Neuronal stem cell (in vitro differentiated cells): Measurements from ENCODE around the gene HERC2.

Source experiments
- DNase-seq: peaks from one replicate; pipeline ENCODE4 v3.0.0-alpha.2; 2013; ENCODE audit warnings: low spot score
- H2AFZ ChIP-seq: one replicate; pipeline ENCODE4 v1.6.1; 2013; ENCODE audit warnings: mild to moderate bottlenecking, low read length, inconsistent platforms
- H2AK5ac ChIP-seq: 2 replicates; pipeline ENCODE4 v1.6.1; 2013; ENCODE audit warnings: low read depth, mild to moderate bottlenecking, inconsistent platforms, low read length, moderate library complexity, mixed read lengths
- H2BK120ac ChIP-seq: 2 replicates; pipeline ENCODE4 v1.6.1; 2013; ENCODE audit warnings: low read depth, mild to moderate bottlenecking, inconsistent platforms, low read length, moderate library complexity, mixed read lengths
- H2BK12ac ChIP-seq: one replicate; pipeline ENCODE4 v1.6.1; 2013; ENCODE audit warnings: low read length, inconsistent platforms
- H2BK15ac ChIP-seq: 2 replicates; pipeline ENCODE4 v1.6.1; 2013; ENCODE audit warnings: mild to moderate bottlenecking, low read length, inconsistent platforms, mixed read lengths
- H2BK5ac ChIP-seq: one replicate; pipeline ENCODE4 v1.6.1; 2013; ENCODE audit warnings: inconsistent platforms, mild to moderate bottlenecking, low read length, moderate library complexity
- H3K14ac ChIP-seq: one replicate; pipeline ENCODE4 v1.6.1; 2013; ENCODE audit warnings: low read length, inconsistent platforms
- H3K18ac ChIP-seq: 2 replicates; pipeline ENCODE4 v1.6.1; 2013; ENCODE audit warnings: low read length, inconsistent platforms
- H3K23ac ChIP-seq: 2 replicates; pipeline ENCODE4 v1.6.1; 2013; ENCODE audit warnings: low read depth, mild to moderate bottlenecking, mixed read lengths, low read length, inconsistent platforms; ENCODE audit not compliant: poor library complexity
- H3K27ac ChIP-seq: replicated peaks from 3 replicates; pipeline ENCODE4 v1.5.1; 2013; ENCODE audit warnings: low read length, inconsistent platforms
- H3K27me3 ChIP-seq, 3 experiments: 2 replicates each; pipeline ENCODE4 v1.6.1; 2013; ENCODE audit warnings: low read length in 3 of 3, mild to moderate bottlenecking in 2 of 3, inconsistent platforms in 1 of 3, low read depth in 1 of 3, mixed read lengths in 1 of 3, moderate library complexity in 1 of 3; ENCODE audit not compliant: control insufficient read depth in 3 of 3, insufficient read depth in 3 of 3
- H3K36me3 ChIP-seq, 2 donors: replicated peaks in 1 of 2; 2 replicates each; pipeline ENCODE4 v1.6.1; 2013; ENCODE audit warnings: low read length in 2 of 2; ENCODE audit not compliant: control insufficient read depth in 2 of 2, insufficient read depth in 2 of 2
- H3K4ac ChIP-seq: 2 replicates; pipeline ENCODE4 v1.6.1; 2013; ENCODE audit warnings: inconsistent platforms, mild to moderate bottlenecking, low read length, moderate library complexity
- H3K4me1 ChIP-seq, 2 donors: 1 replicate in 1 of 2; 2 replicates in 1 of 2; pipeline ENCODE4 v1.6.1; 2013; ENCODE audit warnings: low read length in 2 of 2, low read depth in 1 of 2; ENCODE audit not compliant: control insufficient read depth in 2 of 2, insufficient read depth in 1 of 2
- H3K4me2 ChIP-seq: one replicate; pipeline ENCODE4 v1.6.1; 2013; ENCODE audit warnings: mild to moderate bottlenecking, low read length, inconsistent platforms; ENCODE audit not compliant: insufficient read depth, poor library complexity, severe bottlenecking
- H3K4me3 ChIP-seq, 2 donors: 2 replicates each; pipeline ENCODE4 v1.5.1; 2013; ENCODE audit warnings: low read length in 2 of 2, mild to moderate bottlenecking in 2 of 2, inconsistent platforms in 1 of 2, moderate library complexity in 1 of 2
- H3K79me1 ChIP-seq: one replicate; pipeline ENCODE4 v1.6.1; 2013; ENCODE audit warnings: low read depth, mild to moderate bottlenecking, inconsistent platforms, low read length, moderate library complexity
- H3K9ac ChIP-seq: one replicate; pipeline ENCODE4 v1.6.1; 2013; ENCODE audit warnings: mild to moderate bottlenecking, low read depth, low read length, inconsistent platforms; ENCODE audit not compliant: poor library complexity
- H3K9me3 ChIP-seq, 2 donors: replicated peaks in 1 of 2; 2 replicates each; pipeline versions ENCODE3 to v1.6.1; 2013; ENCODE audit warnings: low read length in 2 of 2, mild to moderate bottlenecking in 2 of 2, inconsistent platforms in 1 of 2, low read depth in 1 of 2, mixed read lengths in 1 of 2, moderate library complexity in 1 of 2; ENCODE audit not compliant: control insufficient read depth in 2 of 2, insufficient read depth in 1 of 2
- H4K8ac ChIP-seq: one replicate; pipeline ENCODE4 v1.6.1; 2013; ENCODE audit warnings: low read depth, mild to moderate bottlenecking, inconsistent platforms, low read length, moderate library complexity
- H4K91ac ChIP-seq: one replicate; pipeline ENCODE4 v1.6.1; 2013; ENCODE audit warnings: low read length, low read depth, mild to moderate bottlenecking, inconsistent platforms; ENCODE audit not compliant: poor library complexity
- WGBS, 2 donors: extraction: QIAGEN DNeasy Blood & Tissue Kit; methylation state at CpG; one replicate each; pipeline ENCODE4 v1.1.7; 2013; ENCODE audit warnings: missing lambda C conversion rate in 2 of 2, mixed read lengths in 1 of 2; ENCODE audit not compliant: insufficient read length in 2 of 2, insufficient replicate concordance in 1 of 2; ENCODE audit errors: extremely low coverage in 2 of 2; 5-methylcytosine and 5-hydroxymethylcytosine counted together

HERC2 gene

DNA sequence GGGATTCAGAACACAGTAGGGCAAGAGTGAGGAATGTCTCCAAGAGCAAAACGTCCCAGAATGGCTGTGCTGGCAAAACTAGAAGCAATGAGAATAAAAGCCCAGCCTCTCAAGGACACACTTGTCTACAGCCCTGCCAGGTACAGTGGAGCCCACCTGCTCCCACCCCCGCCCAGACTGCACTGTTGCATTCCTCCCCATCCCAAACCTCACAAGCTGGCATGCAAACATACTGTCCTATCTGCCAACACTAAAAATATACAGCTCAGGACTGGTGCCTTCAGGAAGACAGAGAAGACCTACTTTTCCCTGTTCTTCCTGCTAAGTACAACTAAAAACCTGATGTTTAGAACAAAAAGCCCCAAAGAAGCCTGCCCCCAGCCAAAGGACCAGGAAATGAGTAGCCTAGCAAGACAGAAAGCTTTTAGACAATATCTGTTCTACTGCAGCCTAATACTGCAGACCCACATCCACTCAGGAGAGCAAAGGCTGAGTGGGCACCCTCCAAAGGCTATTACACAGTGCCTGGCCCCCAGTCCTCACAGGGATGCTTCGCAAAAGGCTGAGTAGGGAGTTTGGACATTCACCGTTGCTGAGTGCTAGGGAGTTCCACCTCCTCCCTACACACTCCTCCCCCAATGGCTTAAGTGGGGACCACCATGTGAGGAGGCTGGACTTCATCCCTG, 236.3 kb downstream of the HERC2 start:
- DNase-seq, result no peak
- H3K4me3 ChIP-seq, result no peak overlapping the region
- H3K4me2 ChIP-seq, result no peak overlapping the region
- H3K27ac ChIP-seq, result no peak overlapping the region
- H2BK5ac ChIP-seq, result no peak overlapping the region
- no peaks in the 10 kb centered on the region for H3K4me1 ChIP-seq
- no peaks in the 10 kb centered on the region for H3K79me1 ChIP-seq
- no peak overlapping the region for H3K18ac ChIP-seq
- peaks cover 0 to 3% of the 10 kb centered on the region in 2 donors for H3K9me3 ChIP-seq
- H3K23ac ChIP-seq, result no peak overlapping the region
- H3K27me3 ChIP-seq, result peaks cover 0 to 3% (median 0%) of the 10 kb centered on the region in 3 experiments
- H4K91ac ChIP-seq, result no peak overlapping the region
- no peak overlapping the region for H3K14ac ChIP-seq
- H3K4ac ChIP-seq, result no peak overlapping the region
- no peak overlapping the region for H2AFZ ChIP-seq
- no peak overlapping the region for H3K9ac ChIP-seq
- H4K8ac ChIP-seq, result no peak overlapping the region
- no peak overlapping the region for H2BK12ac ChIP-seq
- H3K36me3 ChIP-seq, result no peaks in the 10 kb centered on the region
- WGBS, 2 donors, result no CpG with 5 or more reads among the region's 4 CpGs
- no peak overlapping the region for H2AK5ac ChIP-seq
- H2BK15ac ChIP-seq, result peak overlapping the region; percentile 10
- H2BK120ac ChIP-seq, result no peak overlapping the region

GRCh38 chr15:28084547-28084946, 237.4 kb downstream of the HERC2 start:
- Histone ChIP-seq H3K18ac (no peak overlapping the region), H2BK120ac (no peak overlapping the region), H3K4me3 (no peak overlapping the region), H3K79me1 (no peaks in the 10 kb centered on the region), H3K4me2 (no peak overlapping the region), H4K91ac (no peak overlapping the region), H3K27me3 (peaks cover 0 to 1% (median 0%) of the 10 kb centered on the region in 3 experiments), H3K36me3 (no peaks in the 10 kb centered on the region), H3K14ac (no peak overlapping the region), H3K23ac (no peak overlapping the region), H3K9ac (no peak overlapping the region), H3K4me1 (peaks cover 0 to 1% of the 10 kb centered on the region in 2 donors), H2AFZ (no peak overlapping the region), H3K27ac (no peak overlapping the region), H3K4ac (no peak overlapping the region), H3K9me3 (peaks cover 0 to 3% of the 10 kb centered on the region in 2 donors), H4K8ac (no peak overlapping the region), H2BK12ac (no peak overlapping the region), H2BK15ac (no peak overlapping the region), H2AK5ac (peak overlapping the region; percentile 38), H2BK5ac (no peak overlapping the region)
- no CpG with 5 or more reads among the region's 3 CpGs for WGBS, 2 donors
- DNase-seq, result no peak

- H2AK5ac ChIP-seq, result no peak overlapping the region
- H3K36me3 ChIP-seq, result no peaks in the 10 kb centered on the region
- H3K27me3 ChIP-seq, result no peaks in the 10 kb centered on the region
- H4K91ac ChIP-seq, result no peak overlapping the region
- H3K4ac ChIP-seq, result no peak overlapping the region
- no peak overlapping the region for H2BK12ac ChIP-seq
- no CpG with 5 or more reads among the region's 11 CpGs for WGBS, 2 donors
- H3K27ac ChIP-seq, result no peak overlapping the region
- no peak for DNase-seq
- H3K79me1 ChIP-seq, result no peaks in the 10 kb centered on the region
- H2AFZ ChIP-seq, result no peak overlapping the region
- no peak overlapping the region for H2BK5ac ChIP-seq
- H2BK120ac ChIP-seq, result no peak overlapping the region
- H3K9ac ChIP-seq, result no peak overlapping the region
- H4K8ac ChIP-seq, result no peak overlapping the region
- no peak overlapping the region for H3K14ac ChIP-seq
- H2BK15ac ChIP-seq, result no peak overlapping the region
- peaks cover 0 to 3% of the 10 kb centered on the region in 2 donors for H3K9me3 ChIP-seq
- H3K4me3 ChIP-seq, result no peak overlapping the region
- peaks cover 0 to 1% of the 10 kb centered on the region in 2 donors for H3K4me1 ChIP-seq
- no peak overlapping the region for H3K23ac ChIP-seq
- no peak overlapping the region for H3K18ac ChIP-seq
- H3K4me2 ChIP-seq, result no peak overlapping the region
Observed at GRCh38 chr15:28082891-28083684, 238.9 kb downstream of the HERC2 start.

- Histone ChIP-seq H3K4ac (no peak overlapping the region), H2BK15ac (no peak overlapping the region), H3K4me1 (peaks cover 0 to 1% of the 10 kb centered on the region in 2 donors), H3K79me1 (no peaks in the 10 kb centered on the region), H2AK5ac (no peak overlapping the region), H3K9me3 (peaks cover 0 to 3% of the 10 kb centered on the region in 2 donors), H3K9ac (peak overlapping the region; percentile 24), H3K4me2 (no peak overlapping the region), H3K27me3 (no peaks in the 10 kb centered on the region), H2AFZ (no peak overlapping the region), H3K4me3 (no peak overlapping the region), H4K91ac (no peak overlapping the region), H3K23ac (no peak overlapping the region), H2BK5ac (no peak overlapping the region), H3K18ac (no peak overlapping the region), H3K27ac (no peak overlapping the region), H2BK120ac (no peak overlapping the region), H2BK12ac (no peak overlapping the region), H4K8ac (no peak overlapping the region), H3K14ac (no peak overlapping the region), H3K36me3 (no peaks in the 10 kb centered on the region)
- WGBS, 2 donors, result no CpG with 5 or more reads among the region's 20 CpGs
- no peak for DNase-seq
Observed at GRCh38 chr15:28081594-28081993, 240.4 kb downstream of the HERC2 start.
